Measurements from ENCODE around the gene HLA-B.
A peak's percentile ranks its signal among the peaks of the same experiment; 100 is the strongest.

The HLA-B gene

GRCh38 chr6:31402324-31403282 is 45.6 kb upstream of the HLA-B start:
- Histone ChIP-seq H3K18ac (ENCODE audit: low read length) (peak overlapping the region; percentile 89), H2BK15ac (ENCODE audit: low read length) (peak overlapping the region; percentile 68), H2AFZ (ENCODE audit: low read length) (peak overlapping the region; percentile 97), H3K9me3 (replicated peaks in 1 of 2; ENCODE audit: control insufficient read depth in 2 of 2, insufficient read depth in 1 of 2, low read depth in 1 of 2, low read length in 2 of 2) (peaks cover 2 to 17% of the 10 kb centered on the region in 2 donors), H2BK5ac (ENCODE audit: low read length) (peak overlapping the region; percentile 57), H3K79me1 (ENCODE audit: low read depth, low read length) (peaks cover 8% of the 10 kb centered on the region), H3K14ac (ENCODE audit: low read length) (no peak overlapping the region), H2BK12ac (ENCODE audit: low read length) (no peak overlapping the region), H2BK120ac (ENCODE audit: low read depth, low read length) (peak overlapping the region; percentile 24), H3K27me3 (ENCODE audit: control insufficient read depth in 3 of 3, insufficient read depth in 3 of 3, low read depth in 1 of 3, low read length in 3 of 3) (peaks cover 0 to 61% (median 3%) of the 10 kb centered on the region in 3 experiments), H3K9ac (ENCODE audit: low read depth, low read length, poor library complexity) (no peak overlapping the region), H3K4me1 (ENCODE audit: control insufficient read depth in 2 of 2, insufficient read depth in 1 of 2, low read depth in 1 of 2, low read length in 2 of 2) (peaks cover 4 to 7% of the 10 kb centered on the region in 2 donors), H3K4me3 (ENCODE audit: low read length in 2 of 2) (peak overlapping the region; percentile 52 to 65), H4K91ac (ENCODE audit: low read depth, low read length, poor library complexity) (no peak overlapping the region), H3K23ac (ENCODE audit: low read depth, low read length, poor library complexity) (peak overlapping the region; percentile 67), H2AK5ac (ENCODE audit: low read depth, low read length) (no peak overlapping the region), H3K4ac (ENCODE audit: low read length) (no peak overlapping the region), H4K8ac (ENCODE audit: low read depth, low read length) (no peak overlapping the region), H3K27ac (replicated peaks; ENCODE audit: low read length) (peak overlapping the region; percentile 78), H3K4me2 (ENCODE audit: insufficient read depth, low read length, poor library complexity, severe bottlenecking) (peak overlapping the region; percentile 62), H3K36me3 (replicated peaks in 1 of 2; ENCODE audit: control insufficient read depth in 2 of 2, insufficient read depth in 2 of 2, low read length in 2 of 2) (peaks cover 0 to 2% of the 10 kb centered on the region in 2 donors)
- WGBS, 2 donors (ENCODE audit: extremely low coverage in 2 of 2, insufficient read length in 2 of 2, insufficient replicate concordance in 1 of 2), result no CpG with 5 or more reads among the region's 27 CpGs
- no peak for DNase-seq (ENCODE audit: low spot score)

GRCh38 chr6:31401403-31401802 is 44.4 kb upstream of the HLA-B start:
- H3K14ac ChIP-seq (ENCODE audit: low read length), result no peak overlapping the region
- H3K27ac ChIP-seq (replicated peaks; ENCODE audit: low read length), result no peak overlapping the region
- no peak overlapping the region for H2BK15ac ChIP-seq (ENCODE audit: low read length)
- H3K36me3 ChIP-seq (replicated peaks in 1 of 2; ENCODE audit: control insufficient read depth in 2 of 2, insufficient read depth in 2 of 2, low read length in 2 of 2), result peaks cover 0 to 2% of the 10 kb centered on the region in 2 donors
- peaks cover 0 to 61% (median 3%) of the 10 kb centered on the region in 3 experiments for H3K27me3 ChIP-seq (ENCODE audit: control insufficient read depth in 3 of 3, insufficient read depth in 3 of 3, low read depth in 1 of 3, low read length in 3 of 3)
- no peak overlapping the region for H3K4ac ChIP-seq (ENCODE audit: low read length)
- no peak overlapping the region for H3K23ac ChIP-seq (ENCODE audit: low read depth, low read length, poor library complexity)
- no peak overlapping the region for H2BK12ac ChIP-seq (ENCODE audit: low read length)
- H2AFZ ChIP-seq (ENCODE audit: low read length), result no peak overlapping the region
- peaks cover 2 to 17% of the 10 kb centered on the region in 2 donors for H3K9me3 ChIP-seq (replicated peaks in 1 of 2; ENCODE audit: control insufficient read depth in 2 of 2, insufficient read depth in 1 of 2, low read depth in 1 of 2, low read length in 2 of 2)
- peaks cover 8% of the 10 kb centered on the region for H3K79me1 ChIP-seq (ENCODE audit: low read depth, low read length)
- no peak overlapping the region for H3K4me3 ChIP-seq (ENCODE audit: low read length in 2 of 2)
- no peak overlapping the region for H3K4me2 ChIP-seq (ENCODE audit: insufficient read depth, low read length, poor library complexity, severe bottlenecking)
- WGBS, 2 donors (ENCODE audit: extremely low coverage in 2 of 2, insufficient read length in 2 of 2, insufficient replicate concordance in 1 of 2), result no CpG with 5 or more reads among the region's 4 CpGs
- H2BK120ac ChIP-seq (ENCODE audit: low read depth, low read length), result no peak overlapping the region
- H2AK5ac ChIP-seq (ENCODE audit: low read depth, low read length), result no peak overlapping the region
- H2BK5ac ChIP-seq (ENCODE audit: low read length), result no peak overlapping the region
- H3K9ac ChIP-seq (ENCODE audit: low read depth, low read length, poor library complexity), result no peak overlapping the region
- no peak overlapping the region for H3K18ac ChIP-seq (ENCODE audit: low read length)
- H3K4me1 ChIP-seq (ENCODE audit: control insufficient read depth in 2 of 2, insufficient read depth in 1 of 2, low read depth in 1 of 2, low read length in 2 of 2), result peaks cover 4 to 7% of the 10 kb centered on the region in 2 donors
- no peak overlapping the region for H4K8ac ChIP-seq (ENCODE audit: low read depth, low read length)
- H4K91ac ChIP-seq (ENCODE audit: low read depth, low read length, poor library complexity), result no peak overlapping the region
- no peak for DNase-seq (ENCODE audit: low spot score)

DNA sequence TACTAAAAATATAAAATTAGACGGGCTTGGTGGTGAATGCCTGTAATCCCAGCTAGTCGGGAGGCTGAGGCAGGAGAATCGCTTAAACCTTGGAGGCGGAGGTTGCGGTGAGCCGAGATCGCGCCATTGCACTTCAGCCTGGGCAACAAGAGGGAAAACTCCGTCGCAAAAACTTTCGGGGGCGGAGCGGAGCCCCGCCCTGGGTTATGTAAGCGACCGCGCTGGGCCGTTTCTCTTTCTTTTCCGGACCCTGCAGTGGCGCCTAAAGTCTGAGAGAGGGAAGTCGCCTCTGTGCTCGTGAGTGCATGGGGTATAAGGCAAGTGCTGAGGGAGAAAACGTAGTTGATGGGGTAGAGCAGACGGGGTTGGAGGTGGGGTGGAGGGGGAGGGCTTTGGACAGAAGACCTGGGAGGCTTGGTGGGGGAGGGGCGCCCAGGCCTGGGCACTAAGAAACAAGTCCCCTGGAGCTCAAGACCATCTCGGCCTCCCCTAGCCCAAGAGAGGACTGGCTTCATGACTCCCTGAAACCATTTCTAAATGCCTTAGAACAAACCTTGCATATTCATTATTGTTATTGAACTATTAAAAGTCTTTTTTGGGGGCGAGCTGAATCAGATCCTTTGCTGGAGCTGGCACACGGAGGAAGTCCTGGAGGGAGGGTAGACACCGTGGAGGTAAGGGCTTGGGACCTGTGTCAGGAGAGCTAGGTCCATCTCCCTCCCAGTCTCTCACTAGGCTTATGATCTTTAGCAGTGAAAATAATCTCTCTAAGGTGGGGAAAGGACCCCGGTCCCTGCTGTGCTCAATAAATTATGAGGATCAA is 43.7 kb upstream of the HLA-B start:
- Histone ChIP-seq H2BK12ac (ENCODE audit: low read length) (no peak overlapping the region), H2BK5ac (ENCODE audit: low read length) (no peak overlapping the region), H3K9me3 (replicated peaks in 1 of 2; ENCODE audit: control insufficient read depth in 2 of 2, insufficient read depth in 1 of 2, low read depth in 1 of 2, low read length in 2 of 2) (peaks cover 2 to 17% of the 10 kb centered on the region in 2 donors), H3K27ac (replicated peaks; ENCODE audit: low read length) (no peak overlapping the region), H2BK120ac (ENCODE audit: low read depth, low read length) (no peak overlapping the region), H3K27me3 (ENCODE audit: control insufficient read depth in 3 of 3, insufficient read depth in 3 of 3, low read depth in 1 of 3, low read length in 3 of 3) (peaks cover 0 to 62% (median 3%) of the 10 kb centered on the region in 3 experiments), H2BK15ac (ENCODE audit: low read length) (no peak overlapping the region), H3K9ac (ENCODE audit: low read depth, low read length, poor library complexity) (no peak overlapping the region), H4K8ac (ENCODE audit: low read depth, low read length) (no peak overlapping the region), H3K4me3 (ENCODE audit: low read length in 2 of 2) (peak overlapping the region in 1 of 2 donors; percentile 88), H2AFZ (ENCODE audit: low read length) (no peak overlapping the region), H3K4me2 (ENCODE audit: insufficient read depth, low read length, poor library complexity, severe bottlenecking) (peak overlapping the region; percentile 87), H3K14ac (ENCODE audit: low read length) (no peak overlapping the region), H3K18ac (ENCODE audit: low read length) (peak overlapping the region; percentile 9), H3K36me3 (replicated peaks in 1 of 2; ENCODE audit: control insufficient read depth in 2 of 2, insufficient read depth in 2 of 2, low read length in 2 of 2) (peaks cover 0 to under 1% of the 10 kb centered on the region in 2 donors), H3K4me1 (ENCODE audit: control insufficient read depth in 2 of 2, insufficient read depth in 1 of 2, low read depth in 1 of 2, low read length in 2 of 2) (peaks cover 4 to 6% of the 10 kb centered on the region in 2 donors), H2AK5ac (ENCODE audit: low read depth, low read length) (no peak overlapping the region), H3K79me1 (ENCODE audit: low read depth, low read length) (peaks cover 8% of the 10 kb centered on the region), H4K91ac (ENCODE audit: low read depth, low read length, poor library complexity) (no peak overlapping the region), H3K4ac (ENCODE audit: low read length) (no peak overlapping the region), H3K23ac (ENCODE audit: low read depth, low read length, poor library complexity) (no peak overlapping the region)
- no CpG with 5 or more reads among the region's 30 CpGs for WGBS, 2 donors (ENCODE audit: extremely low coverage in 2 of 2, insufficient read length in 2 of 2, insufficient replicate concordance in 1 of 2)
- peak; percentile 30 for DNase-seq (ENCODE audit: low spot score)
